H1 (cell line): Measurements from ENCODE around the gene UBE2F.

Source experiments
- ATF2 ChIP-seq: IDR thresholded peaks from 2 replicates; pipeline ENCODE4 v1.6.1; 2012; ENCODE audit warnings: low read length, inconsistent platforms
- CTCF ChIP-seq, 3 experiments: IDR thresholded peaks; 1 replicate in 2 of 3; 2 replicates in 1 of 3; pipeline versions ENCODE4 v1.5.1 to v1.6.1; 2011; ENCODE audit warnings: low read length in 3 of 3, mild to moderate bottlenecking in 3 of 3, inconsistent platforms in 2 of 3, low read depth in 1 of 3, moderate library complexity in 1 of 3; ENCODE audit not compliant: insufficient read depth in 1 of 3; ENCODE audit errors: control extremely low read depth in 1 of 3
- EGR1 ChIP-seq: IDR thresholded peaks from 2 replicates; pipeline ENCODE4 v1.6.1; 2011; ENCODE audit warnings: low read depth, low read length, borderline replicate concordance

GRCh38 chr2:237931205-237931721 is 35.6 kb upstream of the UBE2F start:
- no peak for TF ChIP-seq CTCF (IDR thresholded peaks at IDR 0.05; ENCODE audit: control extremely low read depth in 1 of 3, insufficient read depth in 1 of 3, low read depth in 1 of 3, low read length in 3 of 3)
- no peak for TF ChIP-seq ATF2
- no peak for TF ChIP-seq EGR1
